IPS-18c (cell line): ENCODE results near the gene SPAG5.
"Not testable (repeated sequence)": the region's sequence is repeated elsewhere in the genome, so short reads cannot be mapped to it uniquely, and the experiment has no call there.

Experiments used
- H3K4me3 ChIP-seq: 2 replicates; pipeline ENCODE4 v1.7.0; 2013; ENCODE audit warnings: low read depth, mild to moderate bottlenecking, low read length, moderate library complexity; ENCODE audit not compliant: insufficient read depth
- H3K9me3 ChIP-seq: one replicate; pipeline ENCODE4 v1.6.1; 2013; ENCODE audit warnings: mild to moderate bottlenecking, low read length, moderate library complexity; ENCODE audit not compliant: control insufficient read depth, insufficient read depth

Gene SPAG5

DNA sequence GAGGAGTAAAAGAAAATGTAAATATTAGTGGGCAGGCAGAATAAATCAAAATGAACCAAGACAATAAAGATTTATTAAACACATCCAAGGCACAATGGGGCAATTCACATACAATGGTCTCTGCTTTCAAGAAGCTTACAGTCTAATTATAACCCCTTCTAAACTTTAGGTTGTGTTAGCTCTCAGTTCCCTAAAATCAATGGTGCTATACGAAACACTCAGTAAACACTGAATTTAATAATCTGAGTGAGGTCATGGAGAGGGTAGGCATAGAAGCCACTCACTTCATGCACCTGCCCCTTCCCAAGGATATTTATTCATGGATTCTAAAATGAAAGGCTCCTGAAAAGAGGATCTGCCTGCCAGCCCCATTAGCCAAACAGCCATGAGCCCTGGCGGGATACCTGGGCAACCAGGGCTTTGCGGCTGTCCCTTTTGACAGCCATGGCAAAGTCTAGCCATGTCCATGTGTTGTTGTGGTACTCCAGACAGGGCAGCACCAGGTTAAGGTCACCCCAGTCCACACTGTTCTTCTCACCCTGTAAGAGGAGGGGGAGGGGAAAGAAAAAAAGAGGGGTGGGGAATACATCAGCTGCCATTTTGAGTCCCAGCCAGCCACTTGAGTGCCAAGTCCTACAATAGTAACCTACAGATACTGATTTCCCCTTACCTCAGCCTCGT, 16.6 kb upstream of the SPAG5 start:
- H3K4me3 ChIP-seq = no peak overlapping the region

DNA sequence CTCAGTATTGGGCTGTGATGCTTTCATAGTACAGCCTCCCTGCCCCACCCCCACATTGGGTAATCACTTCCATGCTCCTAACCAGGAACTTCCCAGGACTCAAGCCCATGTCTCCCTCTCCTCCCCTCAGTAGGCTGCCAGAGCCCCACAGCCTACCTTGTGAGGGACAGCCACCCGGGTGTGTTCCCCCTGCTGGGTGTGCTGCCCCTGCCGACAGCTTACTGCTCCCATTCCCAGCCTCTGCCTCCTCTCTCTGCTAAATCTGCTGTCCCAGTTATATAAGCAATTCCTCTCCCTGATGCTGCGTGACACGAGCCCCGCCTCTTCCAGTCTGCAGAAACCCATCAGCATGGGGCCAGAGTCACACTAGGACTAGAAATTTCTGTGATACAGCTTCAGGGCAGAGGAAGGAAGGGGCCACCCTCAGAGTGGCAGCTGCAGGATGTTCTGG, 15.1 kb upstream of the SPAG5 start, which contains the start of gene RSKR:
Gene RSKR, minus strand, starts transcription at position 255 of the 451 bp plus-strand sequence. Its CDS starts 24 bp downstream, at position 231.
- Histone ChIP-seq H3K9me3 (no peaks in the 10 kb centered on the region), H3K4me3 (no peak within 1 kb of the TSS)

More for the DNA sequence above, 16.6 kb upstream of the SPAG5 start:
- H3K9me3 ChIP-seq = peaks cover 2% of the 10 kb centered on the region

DNA sequence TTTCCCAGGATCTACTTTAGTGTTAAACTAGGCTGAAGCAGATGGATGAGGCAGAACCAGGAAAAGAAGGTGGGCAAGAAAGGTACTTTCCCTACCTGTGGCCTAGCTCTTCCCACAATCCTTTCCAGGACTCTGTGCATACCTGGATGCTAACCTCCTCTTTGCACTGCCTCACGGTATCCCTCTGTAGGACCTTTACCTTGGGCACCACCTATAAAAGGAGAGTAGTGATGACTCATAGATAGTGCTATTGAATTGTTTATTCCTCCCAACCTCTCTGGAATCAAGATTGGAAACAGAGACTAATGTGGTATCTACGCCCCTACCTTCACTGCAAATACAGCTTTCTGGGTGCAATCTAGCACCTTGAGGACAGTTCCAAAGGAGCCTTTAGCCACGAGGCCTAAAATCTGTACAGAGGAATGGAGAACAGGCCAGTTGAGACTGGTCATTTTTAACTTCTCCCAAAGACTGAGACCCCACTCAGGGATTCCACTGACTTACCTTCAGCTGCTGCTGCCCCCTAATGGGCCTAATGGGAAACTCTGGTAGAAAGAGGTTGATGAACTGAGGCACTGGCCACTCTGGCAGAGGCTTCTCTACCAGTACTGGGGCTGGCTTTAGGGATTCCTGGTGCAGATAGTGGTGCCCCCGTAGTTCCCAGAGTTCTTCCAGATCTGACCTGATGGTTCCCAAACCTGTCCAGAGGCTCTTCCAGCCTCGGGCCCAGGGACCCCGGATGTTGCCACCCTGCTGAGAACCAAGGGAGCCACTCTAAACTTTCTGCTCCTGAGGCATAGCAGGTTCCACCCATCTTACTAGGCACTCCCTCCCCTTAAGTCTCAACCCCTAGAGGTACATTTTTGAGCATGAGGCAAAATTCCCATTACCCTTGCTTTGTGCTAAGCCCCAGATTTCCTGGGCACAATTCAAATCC, 14.4 kb upstream of the SPAG5 start:
- Histone ChIP-seq H3K4me3 (no peak overlapping the region), H3K9me3 (no peaks in the 10 kb centered on the region)

DNA sequence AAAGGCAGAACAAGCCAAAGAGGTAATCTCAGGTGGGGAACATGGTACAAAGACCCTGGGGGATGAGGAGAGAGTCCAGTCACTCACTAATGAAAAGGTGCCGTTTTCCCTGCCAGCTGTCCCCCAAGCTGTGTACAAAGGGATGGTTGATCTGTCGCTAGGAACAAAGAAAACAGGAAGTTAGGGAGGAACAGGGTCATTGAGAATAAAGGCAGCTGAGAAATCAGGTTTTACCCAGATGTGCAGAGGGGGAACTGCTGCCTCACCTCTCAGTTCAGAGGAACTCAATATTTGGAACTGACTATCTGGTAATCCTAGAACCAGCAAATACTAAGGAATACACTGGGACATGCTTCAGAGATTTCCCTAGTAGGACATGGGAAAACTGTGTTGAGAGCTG, 13.7 kb upstream of the SPAG5 start:
- H3K4me3 ChIP-seq = no peak overlapping the region
- H3K9me3 ChIP-seq = no peaks in the 10 kb centered on the region

DNA sequence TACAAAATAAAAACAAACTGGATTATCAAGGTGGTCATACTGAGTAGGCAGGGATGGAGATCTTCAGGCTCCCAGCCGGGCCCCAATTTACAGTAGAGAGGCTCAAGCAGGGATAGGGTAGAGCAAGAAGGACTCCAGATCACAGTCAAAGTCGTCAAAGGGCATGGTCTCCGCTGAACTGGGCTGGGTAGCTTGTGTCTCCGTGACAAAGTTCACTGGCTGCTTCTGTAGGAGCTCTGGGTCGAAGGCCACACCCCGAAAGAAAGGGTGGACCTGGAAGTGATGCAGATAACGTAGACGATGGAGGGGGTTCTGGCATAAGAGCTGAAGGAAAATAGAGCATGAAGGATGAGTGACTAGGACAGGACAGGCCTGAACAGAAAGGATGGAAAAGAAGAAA, 11.6 kb upstream of the SPAG5 start:
- Histone ChIP-seq H3K4me3 (no peak overlapping the region), H3K9me3 (no peaks in the 10 kb centered on the region)

DNA sequence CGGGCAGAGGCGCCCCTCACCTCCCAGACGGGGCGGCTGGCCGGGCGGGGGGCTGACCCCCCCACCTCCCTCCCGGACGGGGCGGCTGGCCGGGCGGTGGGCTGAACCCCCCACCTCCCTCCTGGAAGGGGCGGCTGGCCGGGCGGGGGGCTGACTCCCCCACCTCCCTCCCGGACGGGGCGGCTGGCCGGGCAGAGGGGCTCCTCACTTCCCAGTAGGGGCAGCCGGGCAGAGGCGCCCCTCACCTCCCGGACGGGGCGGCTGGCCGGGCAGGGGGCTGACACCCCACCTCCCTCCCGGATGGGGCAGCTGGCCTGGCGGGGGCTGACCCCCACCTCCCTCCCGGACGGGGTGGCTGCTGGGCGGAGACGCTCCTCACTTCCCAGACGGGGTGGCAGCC, 5.2 kb upstream of the SPAG5 start:
- H3K9me3 ChIP-seq, H3K4me3 ChIP-seq: not testable (repeated sequence)

DNA sequence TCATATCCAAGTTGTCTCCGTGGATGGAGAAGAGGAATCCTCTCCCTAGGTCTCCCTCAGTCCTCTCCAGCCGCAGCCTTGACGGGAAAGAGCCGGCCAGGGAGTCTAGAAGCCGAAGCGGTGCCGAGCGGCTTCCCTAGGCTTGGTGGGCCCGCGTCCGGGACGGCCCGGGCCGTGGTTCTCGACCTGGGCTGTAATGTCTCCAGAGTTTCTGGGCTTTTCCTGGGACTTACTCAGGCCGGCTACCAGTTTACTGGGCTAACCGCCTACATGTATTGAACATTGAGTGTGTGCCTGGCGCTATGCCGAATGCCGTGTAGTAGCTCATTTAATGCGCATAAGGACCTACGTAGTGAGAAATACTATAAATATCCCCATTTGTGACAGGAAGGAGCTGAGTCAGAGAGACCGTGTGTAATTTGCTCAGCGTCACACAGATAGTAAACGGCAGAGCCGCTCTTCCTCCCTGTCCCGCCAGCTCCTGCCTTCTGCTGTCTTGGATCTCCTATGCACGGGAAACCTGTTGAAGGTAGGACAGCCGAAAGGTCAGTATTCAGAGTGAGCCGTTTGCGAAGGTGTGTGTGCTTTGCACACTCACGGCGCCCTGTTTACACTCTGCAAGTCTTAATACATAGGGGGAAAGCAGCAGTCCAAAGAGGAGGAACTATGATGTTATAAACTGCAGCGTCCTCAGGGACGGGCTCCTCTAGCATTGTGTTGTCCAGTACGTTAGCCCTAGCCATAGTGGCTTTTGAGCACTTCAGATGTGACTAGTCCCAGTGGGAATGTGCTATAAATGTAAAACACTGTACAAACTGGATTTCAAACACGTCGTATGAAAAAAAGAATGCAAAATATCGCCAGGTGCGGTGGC, 723 bp upstream of the SPAG5 start:
- no peaks in the 10 kb centered on the region for H3K9me3 ChIP-seq
- peak overlapping the region; percentile 99 for H3K4me3 ChIP-seq

DNA sequence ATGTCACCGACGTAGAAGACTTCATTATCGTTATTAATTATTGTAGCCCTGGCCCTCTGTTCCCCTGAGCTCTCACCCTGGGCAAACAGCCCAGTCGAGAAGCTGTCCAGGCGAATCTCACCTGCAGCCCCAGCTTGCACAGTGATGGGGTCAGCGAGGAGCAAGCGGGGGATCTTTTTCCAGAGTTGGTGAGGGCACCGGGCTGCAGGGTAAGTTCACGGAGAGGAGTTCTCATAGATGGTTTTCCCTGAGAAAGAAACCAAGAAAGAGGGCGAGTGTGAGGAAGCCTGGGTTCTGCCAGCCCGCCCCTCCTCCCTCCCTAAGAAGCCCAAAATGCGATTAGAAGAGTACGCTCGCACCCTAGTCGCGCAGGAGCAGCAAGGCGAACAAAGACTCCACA, 436 bp downstream of the SPAG5 start:
- peak overlapping the region; percentile 99 for H3K4me3 ChIP-seq
- H3K9me3 ChIP-seq = no peaks in the 10 kb centered on the region

DNA sequence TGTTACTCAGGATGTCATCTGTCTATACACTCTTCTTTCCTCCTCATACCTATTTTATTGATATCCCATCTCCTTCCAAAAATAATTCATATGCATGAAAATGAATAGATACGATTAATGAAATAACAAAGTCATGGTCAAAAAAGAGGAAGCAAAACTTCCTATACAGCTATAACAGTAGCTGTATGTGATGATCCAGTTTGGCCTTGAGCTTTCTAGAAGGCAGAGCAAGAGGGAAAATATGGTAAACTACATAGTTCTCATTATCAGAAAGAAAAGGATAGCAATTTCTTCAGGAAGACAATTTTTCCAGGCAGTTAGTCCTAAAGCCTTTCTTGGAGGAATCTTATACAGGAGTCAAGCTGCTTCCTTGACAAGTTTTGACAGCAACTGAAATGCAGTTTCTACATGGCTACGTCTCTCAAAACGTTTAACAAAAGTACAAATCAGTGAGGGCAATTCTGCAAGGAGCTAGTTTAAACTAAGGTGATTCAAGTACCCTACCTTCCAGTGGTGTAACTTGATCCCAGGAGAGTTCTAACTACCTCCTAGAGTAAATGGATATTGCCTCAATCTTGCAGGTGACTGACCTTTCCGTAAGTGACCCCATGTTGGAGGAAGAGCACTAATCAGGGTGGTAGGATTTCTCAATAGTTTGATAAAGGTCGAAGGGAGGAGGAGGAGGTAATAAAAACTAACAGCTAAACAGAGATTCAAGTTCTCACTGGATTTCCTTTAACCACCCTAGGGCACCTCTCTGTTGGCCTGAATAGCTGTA, 1.0 kb downstream of the SPAG5 start:
- H3K4me3 ChIP-seq = peak overlapping the region; percentile 99
- no peaks in the 10 kb centered on the region for H3K9me3 ChIP-seq

DNA sequence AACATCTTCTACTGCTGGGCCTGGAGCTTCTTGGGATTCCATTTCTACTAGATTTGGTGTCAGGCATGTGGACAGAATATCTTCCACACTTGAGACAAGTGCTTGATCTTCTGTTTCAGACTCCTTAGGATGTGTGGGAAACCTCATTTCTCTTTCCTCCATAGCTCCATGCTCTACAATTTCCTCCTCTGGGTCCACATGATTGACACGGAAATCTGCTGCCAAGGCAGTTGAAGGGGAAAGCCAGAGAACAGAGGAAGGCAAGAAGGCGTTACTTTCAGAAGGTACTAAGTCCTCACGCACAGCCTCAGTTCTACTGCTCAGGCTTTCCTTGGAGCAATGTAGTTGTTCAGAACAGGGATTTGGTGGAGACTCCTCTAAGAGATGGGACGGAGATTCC, 6.6 kb downstream of the SPAG5 start:
- no peak overlapping the region for H3K4me3 ChIP-seq
- H3K9me3 ChIP-seq = no peaks in the 10 kb centered on the region

DNA sequence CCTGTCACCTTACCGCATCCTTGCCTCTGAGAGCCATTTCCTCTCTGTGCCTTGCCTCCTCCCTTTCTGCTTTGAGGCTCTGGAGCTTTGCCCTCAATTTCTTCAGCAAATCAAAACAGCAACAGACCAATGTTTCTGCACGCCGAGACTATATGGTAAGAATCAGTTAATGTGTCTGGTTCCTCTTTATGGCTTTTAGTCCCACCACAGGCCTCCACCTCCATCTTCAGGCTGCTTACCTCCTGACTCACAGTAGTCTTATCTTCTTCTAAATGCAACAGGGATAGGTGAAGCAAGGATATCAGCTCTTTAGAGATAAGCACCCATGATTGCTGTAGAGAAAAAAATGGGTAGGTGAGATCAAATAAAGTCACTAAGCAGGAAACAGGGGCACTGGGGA, 13.0 kb downstream of the SPAG5 start:
- H3K9me3 ChIP-seq = no peaks in the 10 kb centered on the region
- H3K4me3 ChIP-seq = no peak overlapping the region

DNA sequence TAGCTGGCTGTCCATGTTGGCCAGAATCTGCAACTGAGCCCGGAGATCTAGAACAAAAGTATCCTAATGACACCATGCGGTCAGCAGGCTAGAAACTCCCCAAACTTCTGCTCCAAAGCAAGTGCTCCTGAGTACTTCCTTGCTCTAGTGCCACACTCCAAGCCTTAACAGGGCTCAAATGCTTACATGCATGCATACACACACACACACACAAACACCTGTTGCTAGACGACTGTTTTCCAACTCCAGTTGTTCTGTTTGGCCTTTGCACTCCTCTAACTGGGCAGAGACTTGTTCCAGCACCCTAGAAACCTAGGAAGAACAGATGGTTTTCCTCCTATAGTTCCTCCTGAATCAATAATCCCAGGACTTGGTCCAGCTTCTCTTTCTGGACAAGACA, 14.4 kb downstream of the SPAG5 start:
- Histone ChIP-seq H3K4me3 (no peak overlapping the region), H3K9me3 (no peaks in the 10 kb centered on the region)

DNA sequence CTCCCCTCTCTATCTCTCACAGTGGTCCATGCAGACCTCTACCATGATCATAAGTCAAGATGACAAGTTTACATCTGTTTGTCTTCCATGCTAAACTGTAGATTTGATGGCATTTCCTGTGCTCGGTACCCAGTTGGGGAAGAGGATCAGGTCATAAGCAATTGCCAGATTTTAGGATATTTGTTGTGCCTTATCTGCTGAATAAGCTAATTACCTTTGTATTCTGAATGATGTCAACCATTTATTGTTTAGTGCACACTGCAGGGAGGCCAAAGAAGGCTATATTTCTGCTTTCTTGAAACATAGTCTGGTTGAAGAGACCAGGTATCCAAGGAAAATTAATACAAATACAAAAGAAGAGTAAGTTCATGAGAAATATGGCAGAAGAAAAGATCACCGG, 16.3 kb downstream of the SPAG5 start:
- no peak overlapping the region for H3K4me3 ChIP-seq
- no peaks in the 10 kb centered on the region for H3K9me3 ChIP-seq

DNA sequence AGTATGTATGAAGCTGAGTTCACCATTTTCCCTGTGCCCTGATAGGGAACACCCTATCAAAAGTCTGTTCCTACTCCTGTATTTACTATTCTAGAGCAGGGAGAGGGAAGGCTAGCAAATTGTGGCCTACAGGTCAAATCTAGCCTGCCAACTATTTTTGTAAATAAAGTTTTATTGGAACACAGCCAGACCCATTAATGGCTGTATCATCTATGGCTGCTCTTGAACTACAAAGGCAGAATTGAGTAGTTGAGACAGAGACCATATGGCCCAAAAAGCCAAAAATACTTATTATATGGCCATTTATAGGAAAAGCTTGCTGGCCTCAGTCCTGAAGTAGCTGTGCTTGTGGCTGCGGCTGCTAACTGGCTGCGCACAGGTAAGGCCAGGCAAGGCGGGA, 17.9 kb downstream of the SPAG5 start:
- Histone ChIP-seq H3K4me3 (no peak overlapping the region), H3K9me3 (no peaks in the 10 kb centered on the region)

DNA sequence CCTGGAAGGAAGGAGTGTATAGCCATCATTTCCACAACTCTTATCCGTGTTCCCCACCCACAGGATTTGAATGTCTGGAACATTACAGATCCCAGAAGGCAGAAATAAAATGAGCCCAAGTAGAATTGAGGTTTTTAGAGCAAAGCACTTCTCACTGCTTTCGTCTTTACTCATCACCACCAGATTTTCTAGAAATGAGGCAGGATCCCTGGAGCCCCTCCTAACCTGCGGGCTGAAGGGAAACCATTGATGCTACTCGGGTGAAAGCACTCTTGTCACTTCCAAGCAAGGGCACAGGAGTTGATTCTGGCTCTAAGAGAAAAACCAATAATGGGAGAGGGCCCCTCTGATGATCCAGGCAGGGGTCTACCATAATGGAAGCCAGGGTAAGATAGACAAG, 19.3 kb downstream of the SPAG5 start:
- Histone ChIP-seq H3K4me3 (no peak overlapping the region), H3K9me3 (no peaks in the 10 kb centered on the region)

DNA sequence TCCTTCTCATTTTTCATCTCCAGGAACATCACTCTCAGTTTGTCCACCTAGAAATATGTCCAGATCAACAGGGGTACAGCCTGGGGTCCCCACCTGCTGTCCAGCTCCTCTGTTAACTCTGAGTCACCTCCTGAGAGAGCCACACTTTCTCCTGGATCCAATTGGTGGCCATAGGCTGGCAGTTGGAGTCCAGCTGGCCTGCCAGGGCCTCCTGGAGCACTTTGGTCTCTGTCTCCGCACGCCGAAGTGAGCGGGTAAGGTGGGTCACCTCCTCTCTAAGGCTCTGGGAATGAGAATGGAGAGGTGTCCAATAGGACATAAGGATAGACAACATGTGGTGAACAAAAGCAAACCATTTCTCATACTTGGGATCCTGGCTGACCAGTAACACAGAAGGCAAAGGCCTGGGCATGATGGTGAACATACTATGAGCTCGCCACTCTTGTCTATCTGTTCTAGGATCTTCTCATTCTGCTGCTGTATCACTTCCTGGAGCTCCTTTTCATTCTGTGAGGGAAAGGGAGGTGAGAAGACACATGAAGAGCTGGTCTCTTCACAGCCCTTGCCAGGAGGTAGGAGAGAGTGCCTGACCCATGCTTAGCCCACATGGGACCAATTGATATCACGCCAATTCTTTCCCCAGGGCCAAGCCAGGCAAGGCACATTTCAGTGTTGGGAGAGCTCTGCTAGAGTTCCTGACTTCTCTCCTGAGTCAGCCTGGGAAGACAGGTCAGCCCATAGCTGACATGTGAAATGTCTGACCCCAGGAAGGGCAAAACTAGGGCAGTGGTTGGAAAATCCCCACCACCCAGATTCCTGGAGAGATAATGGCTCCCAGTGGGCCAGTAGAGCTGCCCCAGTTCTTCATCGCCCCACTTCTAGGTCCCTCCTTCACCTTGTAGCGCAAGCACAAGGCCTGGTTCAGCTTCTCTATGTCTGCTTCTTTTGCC, 20.3 kb downstream of the SPAG5 start:
- Histone ChIP-seq H3K9me3 (no peaks in the 10 kb centered on the region), H3K4me3 (no peak overlapping the region)
